ENCODE results near the gene EXT2. TPM values are rescaled to one million over a fixed set of nuclear protein-coding genes. Genes with fewer than 3 reads are reported as not detected.

Gene EXT2
- total RNA-seq, 1 experiment from 2014 or later = 67.3 TPM

DNA sequence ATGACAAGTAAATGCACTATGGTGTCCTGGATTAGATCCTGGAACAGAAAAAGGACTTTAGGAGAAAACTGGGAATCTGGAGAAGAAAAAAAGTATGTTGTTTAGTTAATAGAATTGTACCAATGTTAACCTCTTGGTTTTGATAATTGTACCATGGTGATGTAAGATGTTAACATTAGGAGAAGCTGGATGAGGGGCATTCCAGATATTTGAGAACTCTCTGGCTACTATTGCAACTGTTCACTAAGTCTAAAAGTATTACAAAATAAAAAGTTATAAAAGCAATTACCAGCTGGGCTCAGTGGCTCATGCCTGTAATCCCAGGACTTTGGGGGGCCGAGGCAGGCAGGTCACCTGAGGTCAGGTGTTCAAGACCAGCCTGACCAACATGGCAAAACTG lies 66.5 kb downstream of the EXT2 start:
- TF ChIP-seq, protein P1, sequence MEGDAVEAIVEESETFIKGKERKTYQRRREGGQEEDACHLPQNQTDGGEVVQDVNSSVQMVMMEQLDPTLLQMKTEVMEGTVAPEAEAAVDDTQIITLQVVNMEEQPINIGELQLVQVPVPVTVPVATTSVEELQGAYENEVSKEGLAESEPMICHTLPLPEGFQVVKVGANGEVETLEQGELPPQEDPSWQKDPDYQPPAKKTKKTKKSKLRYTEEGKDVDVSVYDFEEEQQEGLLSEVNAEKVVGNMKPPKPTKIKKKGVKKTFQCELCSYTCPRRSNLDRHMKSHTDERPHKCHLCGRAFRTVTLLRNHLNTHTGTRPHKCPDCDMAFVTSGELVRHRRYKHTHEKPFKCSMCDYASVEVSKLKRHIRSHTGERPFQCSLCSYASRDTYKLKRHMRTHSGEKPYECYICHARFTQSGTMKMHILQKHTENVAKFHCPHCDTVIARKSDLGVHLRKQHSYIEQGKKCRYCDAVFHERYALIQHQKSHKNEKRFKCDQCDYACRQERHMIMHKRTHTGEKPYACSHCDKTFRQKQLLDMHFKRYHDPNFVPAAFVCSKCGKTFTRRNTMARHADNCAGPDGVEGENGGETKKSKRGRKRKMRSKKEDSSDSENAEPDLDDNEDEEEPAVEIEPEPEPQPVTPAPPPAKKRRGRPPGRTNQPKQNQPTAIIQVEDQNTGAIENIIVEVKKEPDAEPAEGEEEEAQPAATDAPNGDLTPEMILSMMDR (IDR thresholded peaks at IDR 0.05; ENCODE audit: unreplicated experiment) = no peak
- CTCF ChIA-PET = interaction anchor here (0.5 to 0.7 kb wide), 3 partner anchors 107 to 649 kb away, joined by 3 to 5 read pairs (median 3); no protein-coding TSS in a partner anchor

DNA sequence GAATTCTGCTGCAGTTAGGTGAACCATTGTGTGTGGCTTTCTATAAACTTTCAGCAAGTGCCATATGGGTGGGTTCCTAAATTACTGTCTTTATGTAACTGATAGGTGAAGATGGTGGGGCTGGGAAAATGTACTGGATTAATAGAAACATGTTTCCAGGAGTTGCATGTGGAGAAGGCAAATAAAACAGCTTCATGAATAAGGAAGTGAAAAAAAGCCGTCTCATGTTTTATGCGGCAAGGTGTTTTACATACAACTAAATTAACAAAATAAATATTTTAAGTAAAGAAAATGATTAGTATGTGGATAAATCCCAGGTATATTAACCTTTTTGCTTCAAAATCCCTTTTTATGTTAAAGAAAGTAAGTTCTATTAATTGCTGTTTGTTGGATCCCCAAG lies 67.2 kb downstream of the EXT2 start:
- intact Hi-C loops (cut with micrococcal nuclease; ENCODE audit: unreplicated experiment) = no loop called here
- no peaks in the 10 kb centered on the region for H3K4me1 Mint-ChIP-seq (ENCODE audit: low read depth, unreplicated experiment)
- H3K9me3 Mint-ChIP-seq (ENCODE audit: low read depth, unreplicated experiment) = no peaks in the 10 kb centered on the region
- H3K36me3 Mint-ChIP-seq (ENCODE audit: insufficient read depth, unreplicated experiment) = no peaks in the 10 kb centered on the region
- BruUV-seq (replicated peaks) = no TSS peak
- TF ChIP-seq, protein P1 (IDR thresholded peaks at IDR 0.05; ENCODE audit: unreplicated experiment) = no peak
- DNase-seq = no peak
- no peak overlapping the region for H3K27ac Mint-ChIP-seq (ENCODE audit: unreplicated experiment)
- no peak overlapping the region for H3K4me3 Mint-ChIP-seq (ENCODE audit: low read depth, unreplicated experiment)
- CTCF ChIA-PET = interaction anchor here (0.7 kb wide), 2 partner anchors 106 to 625 kb away, joined by 3 to 5 read pairs; no protein-coding TSS in a partner anchor
- H3K27me3 Mint-ChIP-seq (ENCODE audit: unreplicated experiment) = no peaks in the 10 kb centered on the region

More for the DNA sequence above, 66.5 kb downstream of the EXT2 start:
- H3K4me3 Mint-ChIP-seq (ENCODE audit: low read depth, unreplicated experiment) = no peak overlapping the region
- no peaks in the 10 kb centered on the region for H3K36me3 Mint-ChIP-seq (ENCODE audit: insufficient read depth, unreplicated experiment)
- no peak for DNase-seq
- no peaks in the 10 kb centered on the region for H3K9me3 Mint-ChIP-seq (ENCODE audit: low read depth, unreplicated experiment)
- intact Hi-C loops (cut with micrococcal nuclease; ENCODE audit: unreplicated experiment) = no loop called here
- H3K27ac Mint-ChIP-seq (ENCODE audit: unreplicated experiment) = no peak overlapping the region
- no TSS peak for BruUV-seq (replicated peaks)
- H3K27me3 Mint-ChIP-seq (ENCODE audit: unreplicated experiment) = no peaks in the 10 kb centered on the region
- no peaks in the 10 kb centered on the region for H3K4me1 Mint-ChIP-seq (ENCODE audit: low read depth, unreplicated experiment)

DNA sequence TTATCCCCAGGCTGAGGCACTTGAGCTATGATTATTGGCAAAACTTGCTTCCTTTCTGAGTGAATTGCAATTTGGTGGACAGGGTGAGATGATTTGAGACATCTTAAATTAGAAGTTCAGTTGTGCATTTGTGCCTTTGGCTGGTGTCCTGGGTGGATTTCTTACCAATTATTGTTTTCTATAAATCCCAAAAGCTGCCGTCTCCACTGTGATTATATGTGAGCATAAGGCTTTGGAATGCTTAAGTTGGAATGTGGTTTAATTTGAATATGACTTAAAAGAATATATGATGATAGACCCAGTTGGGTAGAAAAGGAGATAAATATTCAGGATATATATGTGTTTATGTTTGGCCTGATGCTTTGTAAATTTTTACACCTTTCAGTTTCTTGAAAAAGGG lies 70.0 kb downstream of the EXT2 start:
- BruUV-seq (replicated peaks) = no TSS peak
- intact Hi-C loops (cut with micrococcal nuclease; ENCODE audit: unreplicated experiment) = no loop called here
- TF ChIP-seq, protein P1 (IDR thresholded peaks at IDR 0.05; ENCODE audit: unreplicated experiment) = no peak
- CTCF ChIA-PET = no interaction called here
- DNase-seq = no peak
- Mint-ChIP-seq H3K27ac (ENCODE audit: unreplicated experiment) (no peak overlapping the region), H3K9me3 (ENCODE audit: low read depth, unreplicated experiment) (no peaks in the 10 kb centered on the region), H3K36me3 (ENCODE audit: insufficient read depth, unreplicated experiment) (no peaks in the 10 kb centered on the region), H3K4me3 (ENCODE audit: low read depth, unreplicated experiment) (no peak overlapping the region), H3K4me1 (ENCODE audit: low read depth, unreplicated experiment) (no peaks in the 10 kb centered on the region), H3K27me3 (ENCODE audit: unreplicated experiment) (no peaks in the 10 kb centered on the region)

DNA sequence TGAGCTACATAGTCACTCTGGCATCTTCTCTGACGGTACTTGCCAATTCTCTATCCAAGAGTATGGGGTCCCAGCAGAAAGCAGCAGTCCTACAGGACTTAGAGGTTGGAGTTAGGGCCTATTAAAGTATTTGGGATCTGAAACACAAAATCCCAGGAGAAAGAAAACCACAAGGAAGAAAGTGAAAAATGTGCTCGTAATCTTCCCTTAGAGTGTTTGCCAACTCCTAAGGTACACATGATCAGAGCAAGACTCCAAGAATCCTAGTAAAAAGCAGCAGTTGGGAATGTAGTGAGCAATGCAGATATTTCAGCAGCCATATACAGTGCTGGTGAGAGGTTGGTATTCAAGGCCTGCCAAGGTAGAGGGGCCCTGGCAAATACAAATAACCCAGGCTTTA lies 71.6 kb downstream of the EXT2 start:
- H3K27me3 Mint-ChIP-seq (ENCODE audit: unreplicated experiment) = no peaks in the 10 kb centered on the region
- no peak overlapping the region for H3K4me3 Mint-ChIP-seq (ENCODE audit: low read depth, unreplicated experiment)
- no peaks in the 10 kb centered on the region for H3K9me3 Mint-ChIP-seq (ENCODE audit: low read depth, unreplicated experiment)
- H3K27ac Mint-ChIP-seq (ENCODE audit: unreplicated experiment) = no peak overlapping the region
- intact Hi-C loops (cut with micrococcal nuclease; ENCODE audit: unreplicated experiment) = no loop called here
- TF ChIP-seq, protein P1 (IDR thresholded peaks at IDR 0.05; ENCODE audit: unreplicated experiment) = no peak
- no peaks in the 10 kb centered on the region for H3K4me1 Mint-ChIP-seq (ENCODE audit: low read depth, unreplicated experiment)
- CTCF ChIA-PET = no interaction called here
- no peak for DNase-seq
- H3K36me3 Mint-ChIP-seq (ENCODE audit: insufficient read depth, unreplicated experiment) = no peaks in the 10 kb centered on the region
- BruUV-seq (replicated peaks) = no TSS peak
